K562 (cell line): ENCODE data around the gene MOB3B.

Experiments used
- ATF2 ChIP-seq: sonication (generic); formaldehyde crosslinking; IDR thresholded peaks from 2 replicates; pipeline ENCODE4 v1.8.1; 2022; ENCODE audit warnings: missing genetic modification reagents
- EZH2 ChIP-seq: IDR thresholded peaks from 2 replicates; pipeline ENCODE4 v1.6.1; 2012; ENCODE audit warnings: low read depth, mild to moderate bottlenecking, inconsistent platforms, low read length, borderline replicate concordance
- GABPA ChIP-seq: fragments of 200-800 bp; sonication (Bioruptor generic); conservative IDR thresholded peaks from 2 replicates; pipeline ENCODE4 v1.6.1; 2016; ENCODE audit warnings: low read depth, missing genetic modification characterization, missing compliant biosample characterization
- JUN ChIP-seq, 2 experiments: sonication (generic) in 1 of 2; formaldehyde crosslinking in 1 of 2; IDR thresholded peaks; 2 replicates each; pipeline versions ENCODE4 v1.6.1 to v1.8.0; 2012 to 2022; ENCODE audit warnings: borderline replicate concordance in 2 of 2, mild to moderate bottlenecking in 2 of 2, improper control_type of control experiment in 1 of 2, low read depth in 1 of 2, low read length in 1 of 2, missing genetic modification reagents in 1 of 2
- L3MBTL2 ChIP-seq: fragments of 450-650 bp; IDR thresholded peaks from 2 replicates; pipeline ENCODE4 v1.6.1; 2016; ENCODE audit warnings: mild to moderate bottlenecking, moderate library complexity
- MXI1 ChIP-seq: IDR thresholded peaks from 2 replicates; pipeline ENCODE4 v1.6.1; 2011; ENCODE audit warnings: low read depth, mild to moderate bottlenecking, improper control_type of control experiment, low read length
- MYC ChIP-seq, 2 experiments: fragments of 250-450 bp in 1 of 2; sonication (Bioruptor Pico) in 1 of 2; IDR thresholded peaks; 2 replicates each; pipeline versions ENCODE4 v1.5.1 to v1.6.1; 2012 to 2021; ENCODE audit warnings: low read depth in 2 of 2, borderline replicate concordance in 1 of 2, improper control_type of control experiment in 1 of 2, low read length in 1 of 2, mild to moderate bottlenecking in 1 of 2, moderate library complexity in 1 of 2
- SP2 ChIP-seq: IDR thresholded peaks from 2 replicates; pipeline ENCODE4 v1.6.1; 2011; ENCODE audit warnings: mild to moderate bottlenecking, low read depth, low read length, moderate library complexity; ENCODE audit not compliant: poor library complexity, severe bottlenecking; ENCODE audit errors: extremely low read depth
- SRSF9 ChIP-seq: fragments of 200-400 bp; formaldehyde crosslinking; IDR thresholded peaks from 2 replicates; pipeline ENCODE4 v1.6.1; 2017; ENCODE audit warnings: low read depth, low read length, borderline replicate concordance
- USF1 ChIP-seq: sonication (generic); formaldehyde crosslinking; IDR thresholded peaks from 2 replicates; pipeline ENCODE4 v1.9.0; 2022; ENCODE audit warnings: mild to moderate bottlenecking, missing genetic modification reagents
- ZNF551 ChIP-seq: fragments of 250-450 bp; sonication (Bioruptor Pico); IDR thresholded peaks from 2 replicates; pipeline ENCODE4 v1.5.0; 2021; ENCODE audit warnings: mild to moderate bottlenecking, moderate library complexity

- TF ChIP-seq GABPA (tag) (no peak), ATF2 (CRISPR knock-in tag) (no peak), L3MBTL2 (no peak), MYC (IDR thresholded peaks at IDR 0.05; ENCODE audit: low read depth, low read length) (no peak), MYC (CRISPR knock-in tag; IDR thresholded peaks at IDR 0.05; ENCODE audit: borderline replicate concordance, low read depth) (no peak), SRSF9 (no peak), EZH2 (no peak), JUN (IDR thresholded peaks at IDR 0.05; ENCODE audit: borderline replicate concordance, low read depth, low read length) (no peak), JUN (CRISPR knock-in tag; IDR thresholded peaks at IDR 0.05; ENCODE audit: borderline replicate concordance) (no peak), MXI1 (no peak), USF1 (CRISPR knock-in tag) (no peak), ZNF551 (CRISPR knock-in tag) (no peak), SP2 (no peak)
Measured at GRCh38 chr9:27391040-27391895, 138.3 kb downstream of the MOB3B start.
